GM12875 (cell line): ENCODE measurements around the gene MEN1.
"Not testable (repeated sequence)": the region's sequence is repeated elsewhere in the genome, so short reads cannot be mapped to it uniquely, and the experiment has no call there.

Source experiments
- H3K4me3 ChIP-seq: one replicate; pipeline ENCODE4 v1.5.1; 2011; ENCODE audit warnings: low read depth, low read length, control low read depth
- TF ChIP-seq, protein P1 (sequence below): IDR thresholded peaks from 2 replicates; pipeline ENCODE4 v1.5.1; 2011; ENCODE audit warnings: low read depth, mild to moderate bottlenecking, control low read depth, inconsistent platforms, low read length, moderate library complexity, borderline replicate concordance; ENCODE audit not compliant: insufficient read depth

Gene MEN1

GRCh38 chr11:64849598-64850356, 39.4 kb upstream of the MEN1 start:
- H3K4me3 ChIP-seq = no peak overlapping the region
- TF ChIP-seq, protein P1, sequence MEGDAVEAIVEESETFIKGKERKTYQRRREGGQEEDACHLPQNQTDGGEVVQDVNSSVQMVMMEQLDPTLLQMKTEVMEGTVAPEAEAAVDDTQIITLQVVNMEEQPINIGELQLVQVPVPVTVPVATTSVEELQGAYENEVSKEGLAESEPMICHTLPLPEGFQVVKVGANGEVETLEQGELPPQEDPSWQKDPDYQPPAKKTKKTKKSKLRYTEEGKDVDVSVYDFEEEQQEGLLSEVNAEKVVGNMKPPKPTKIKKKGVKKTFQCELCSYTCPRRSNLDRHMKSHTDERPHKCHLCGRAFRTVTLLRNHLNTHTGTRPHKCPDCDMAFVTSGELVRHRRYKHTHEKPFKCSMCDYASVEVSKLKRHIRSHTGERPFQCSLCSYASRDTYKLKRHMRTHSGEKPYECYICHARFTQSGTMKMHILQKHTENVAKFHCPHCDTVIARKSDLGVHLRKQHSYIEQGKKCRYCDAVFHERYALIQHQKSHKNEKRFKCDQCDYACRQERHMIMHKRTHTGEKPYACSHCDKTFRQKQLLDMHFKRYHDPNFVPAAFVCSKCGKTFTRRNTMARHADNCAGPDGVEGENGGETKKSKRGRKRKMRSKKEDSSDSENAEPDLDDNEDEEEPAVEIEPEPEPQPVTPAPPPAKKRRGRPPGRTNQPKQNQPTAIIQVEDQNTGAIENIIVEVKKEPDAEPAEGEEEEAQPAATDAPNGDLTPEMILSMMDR = 0 out of 2 replicates have a peak, but pooled peaks have one; percentile 6

GRCh38 chr11:64848826-64849597, 38.7 kb upstream of the MEN1 start:
- no peak overlapping the region for H3K4me3 ChIP-seq
- TF ChIP-seq, protein P1 = peak; percentile 22; the same call in 1 of the 2 replicates

DNA sequence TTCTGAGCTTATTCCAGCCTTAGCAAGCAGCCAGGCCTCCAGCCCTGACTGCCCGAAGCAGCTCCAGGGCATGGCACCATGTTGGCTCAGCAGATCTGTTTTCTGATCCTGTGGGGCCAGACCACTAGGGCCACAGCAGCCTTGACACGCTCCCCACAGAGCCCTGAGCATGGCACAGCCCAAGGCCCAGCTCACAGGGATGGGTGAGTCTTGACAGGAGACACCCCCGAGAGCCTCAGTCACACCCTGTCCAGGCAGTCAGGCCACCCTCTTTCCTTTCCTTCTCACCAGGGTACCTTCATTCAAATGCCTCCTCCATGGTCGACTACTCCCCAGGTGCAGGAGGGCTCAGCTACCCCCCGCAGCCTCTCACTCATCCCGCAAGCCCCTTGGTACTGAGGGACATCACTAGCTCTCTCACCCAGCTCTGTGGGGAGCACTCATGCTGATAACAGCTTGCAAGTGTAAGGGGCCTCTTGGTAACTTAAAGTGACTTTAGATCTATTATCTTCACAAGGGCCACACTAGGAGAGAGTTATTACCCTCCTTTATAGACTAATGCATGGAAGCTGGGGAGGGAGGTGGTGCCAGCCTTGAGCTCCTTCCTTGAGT, 38.0 kb upstream of the MEN1 start:
- no peak overlapping the region for H3K4me3 ChIP-seq
- TF ChIP-seq, protein P1 = no peak

DNA sequence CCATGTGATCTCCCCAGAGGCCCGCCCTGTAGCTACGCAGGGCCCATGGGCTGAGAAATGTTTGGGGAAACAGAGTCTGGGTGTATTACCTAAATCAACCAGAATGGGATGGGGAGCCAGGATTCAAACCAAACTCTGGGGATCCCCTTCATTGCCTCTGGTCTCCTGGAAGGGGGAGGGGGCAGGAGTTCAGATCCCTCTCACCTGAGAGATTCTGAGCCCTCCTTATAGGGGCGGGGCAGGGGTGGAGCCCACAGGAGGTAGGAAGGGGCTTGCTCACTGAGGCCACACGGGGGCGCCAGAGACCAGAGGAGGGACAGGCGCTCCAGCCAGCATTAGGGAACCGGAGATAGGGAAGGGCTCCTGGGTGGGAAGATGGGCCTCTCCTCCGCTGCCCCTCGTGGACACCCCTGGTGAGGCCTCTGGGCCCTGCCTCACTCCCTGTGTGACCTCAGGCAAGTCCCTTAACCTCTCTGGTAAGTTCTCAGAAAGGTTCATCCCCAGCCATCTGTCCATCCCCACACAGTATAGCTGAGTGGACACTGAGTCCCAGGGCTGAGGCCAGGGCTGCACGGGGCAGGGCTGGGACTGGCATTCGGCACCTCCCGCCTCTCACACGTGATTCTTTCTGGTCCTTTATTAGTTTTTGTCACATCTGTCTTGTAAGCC, 36.8 kb upstream of the MEN1 start:
- TF ChIP-seq, protein P1 = peak; percentile 94
- H3K4me3 ChIP-seq = no peak overlapping the region

GRCh38 chr11:64845776-64846129, 35.4 kb upstream of the MEN1 start:
- not testable (repeated sequence) for H3K4me3 ChIP-seq

DNA sequence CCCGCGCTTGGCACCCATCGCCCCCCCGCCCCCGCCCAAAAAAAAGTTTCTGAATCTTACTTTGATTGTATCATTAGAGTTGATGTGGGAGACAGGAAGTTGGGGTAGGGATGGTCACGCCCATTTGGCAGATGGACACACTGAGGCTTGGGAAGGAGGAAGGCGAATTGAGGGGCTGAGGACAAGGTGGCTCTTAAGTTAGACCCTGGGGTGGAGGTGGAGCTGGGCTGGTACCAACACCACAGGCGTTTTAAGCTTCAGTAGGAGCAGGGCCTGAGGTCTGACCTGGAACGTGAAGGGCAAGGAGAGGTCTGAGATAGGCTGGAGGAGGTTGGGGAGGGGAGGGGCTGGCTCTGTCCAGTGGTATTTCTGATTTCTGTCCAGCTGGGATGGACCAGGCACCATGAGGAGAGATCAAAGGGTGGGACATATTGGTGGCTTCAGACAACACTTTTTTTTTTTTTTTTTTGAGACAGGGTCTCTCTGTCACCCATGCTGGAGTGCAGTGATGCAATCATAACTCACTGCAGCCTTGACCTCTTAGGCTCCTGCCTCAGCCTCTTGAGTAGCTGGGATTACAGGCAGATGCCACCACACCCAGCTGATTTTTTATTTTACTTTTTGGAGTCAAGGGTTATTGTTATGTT, 34.9 kb upstream of the MEN1 start:
- TF ChIP-seq, protein P1 = no peak
- peak overlapping the region; percentile 45 for H3K4me3 ChIP-seq

- H3K4me3 ChIP-seq = peak within 1 kb of the TSS; percentile 45
- TF ChIP-seq, protein P1 = peak; percentile 84
Measured at GRCh38 chr11:64844330-64845128, 34.2 kb upstream of the MEN1 start, which contains the start of gene CDC42BPG. TSS of gene CDC42BPG (minus strand) at chr11:64844653. CDS start at chr11:64844569, 84 bp downstream.
